HCT116 (cell line): ENCODE results near the gene DDHD1.

Experiments
- JUND ChIP-seq: IDR thresholded peaks from 2 replicates; pipeline ENCODE4 v1.6.1; 2012
- POLR2A ChIP-seq: IDR thresholded peaks from 2 replicates; pipeline ENCODE4 v1.7.0; 2011; ENCODE audit warnings: borderline replicate concordance; ENCODE audit not compliant: insufficient read depth, insufficient read length; ENCODE audit errors: extremely low read depth
- SP1 ChIP-seq: IDR thresholded peaks from 2 replicates; pipeline ENCODE4 v1.6.1; 2012; ENCODE audit warnings: low read depth
- SRF ChIP-seq: IDR thresholded peaks from 2 replicates; pipeline ENCODE4 v1.6.1; 2012; ENCODE audit warnings: low read depth
- TCF7L2 ChIP-seq: IDR thresholded peaks from 2 replicates; pipeline ENCODE4 v1.7.0; 2011; ENCODE audit warnings: borderline replicate concordance, inconsistent platforms; ENCODE audit not compliant: insufficient read depth, insufficient read length; ENCODE audit errors: extremely low read depth
- TF ChIP-seq, protein P1 (sequence below), 3 experiments: fragments of 200-600 bp in 1 of 3; sonication (generic) in 1 of 3; IDR thresholded peaks in 2 of 3; conservative IDR thresholded peaks in 1 of 3; 2 replicates each; pipeline ENCODE4 v1.5.1; 2012 to 2017; ENCODE audit warnings: low read depth in 2 of 3, low read length in 2 of 3, antibody characterized with exemption in 1 of 3, borderline replicate concordance in 1 of 3, control low read depth in 1 of 3, mild to moderate bottlenecking in 1 of 3, mixed read lengths in 1 of 3, mixed run types in 1 of 3, moderate library complexity in 1 of 3; ENCODE audit not compliant: insufficient read depth in 1 of 3
- TF ChIP-seq, protein P2 (sequence below): IDR thresholded peaks from 2 replicates; pipeline ENCODE4 v1.6.1; 2012
- TF ChIP-seq, protein P3 (sequence below): IDR thresholded peaks from 2 replicates; pipeline ENCODE4 v1.6.1; 2011; ENCODE audit warnings: mild to moderate bottlenecking, low read length, moderate library complexity; ENCODE audit not compliant: insufficient replicate concordance; ENCODE audit errors: extremely low read depth
- TF ChIP-seq, protein P4 (sequence below): IDR thresholded peaks from 2 replicates; pipeline ENCODE4 v1.6.1; 2012; ENCODE audit warnings: low read depth

DNA sequence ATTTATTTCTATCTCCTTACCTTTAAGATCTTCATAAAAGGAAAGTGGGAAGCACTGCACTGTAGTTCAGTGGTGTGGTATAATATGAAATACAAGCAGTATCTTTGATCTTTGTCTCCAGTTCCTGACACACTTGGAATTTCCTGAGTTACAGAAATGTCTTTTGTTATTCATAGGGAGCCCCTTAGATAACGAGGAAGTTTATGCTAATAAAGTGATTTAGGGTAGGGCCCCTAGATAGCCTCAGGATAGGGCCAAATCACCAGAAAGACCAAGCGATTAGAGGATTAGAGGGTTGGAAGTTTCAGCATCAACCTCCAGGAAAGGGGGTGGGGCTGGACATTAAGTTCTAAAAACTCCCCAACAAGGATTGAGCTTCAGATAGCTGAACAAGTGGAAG lies 29.9 kb upstream of the DDHD1 start:
- no peak for TF ChIP-seq POLR2A
- TF ChIP-seq, protein P1, sequence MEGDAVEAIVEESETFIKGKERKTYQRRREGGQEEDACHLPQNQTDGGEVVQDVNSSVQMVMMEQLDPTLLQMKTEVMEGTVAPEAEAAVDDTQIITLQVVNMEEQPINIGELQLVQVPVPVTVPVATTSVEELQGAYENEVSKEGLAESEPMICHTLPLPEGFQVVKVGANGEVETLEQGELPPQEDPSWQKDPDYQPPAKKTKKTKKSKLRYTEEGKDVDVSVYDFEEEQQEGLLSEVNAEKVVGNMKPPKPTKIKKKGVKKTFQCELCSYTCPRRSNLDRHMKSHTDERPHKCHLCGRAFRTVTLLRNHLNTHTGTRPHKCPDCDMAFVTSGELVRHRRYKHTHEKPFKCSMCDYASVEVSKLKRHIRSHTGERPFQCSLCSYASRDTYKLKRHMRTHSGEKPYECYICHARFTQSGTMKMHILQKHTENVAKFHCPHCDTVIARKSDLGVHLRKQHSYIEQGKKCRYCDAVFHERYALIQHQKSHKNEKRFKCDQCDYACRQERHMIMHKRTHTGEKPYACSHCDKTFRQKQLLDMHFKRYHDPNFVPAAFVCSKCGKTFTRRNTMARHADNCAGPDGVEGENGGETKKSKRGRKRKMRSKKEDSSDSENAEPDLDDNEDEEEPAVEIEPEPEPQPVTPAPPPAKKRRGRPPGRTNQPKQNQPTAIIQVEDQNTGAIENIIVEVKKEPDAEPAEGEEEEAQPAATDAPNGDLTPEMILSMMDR (IDR thresholded peaks at IDR 0.05 in 2 of 3, conservative IDR thresholded peaks at IDR 0.05 in 1 of 3; ENCODE audit: borderline replicate concordance in 1 of 3, insufficient read depth in 1 of 3, low read depth in 2 of 3, low read length in 2 of 3) = no peak
- TF ChIP-seq JUND = no peak
- TF ChIP-seq, protein P2, sequence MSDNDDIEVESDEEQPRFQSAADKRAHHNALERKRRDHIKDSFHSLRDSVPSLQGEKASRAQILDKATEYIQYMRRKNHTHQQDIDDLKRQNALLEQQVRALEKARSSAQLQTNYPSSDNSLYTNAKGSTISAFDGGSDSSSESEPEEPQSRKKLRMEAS = no peak
- TF ChIP-seq, protein P3, sequence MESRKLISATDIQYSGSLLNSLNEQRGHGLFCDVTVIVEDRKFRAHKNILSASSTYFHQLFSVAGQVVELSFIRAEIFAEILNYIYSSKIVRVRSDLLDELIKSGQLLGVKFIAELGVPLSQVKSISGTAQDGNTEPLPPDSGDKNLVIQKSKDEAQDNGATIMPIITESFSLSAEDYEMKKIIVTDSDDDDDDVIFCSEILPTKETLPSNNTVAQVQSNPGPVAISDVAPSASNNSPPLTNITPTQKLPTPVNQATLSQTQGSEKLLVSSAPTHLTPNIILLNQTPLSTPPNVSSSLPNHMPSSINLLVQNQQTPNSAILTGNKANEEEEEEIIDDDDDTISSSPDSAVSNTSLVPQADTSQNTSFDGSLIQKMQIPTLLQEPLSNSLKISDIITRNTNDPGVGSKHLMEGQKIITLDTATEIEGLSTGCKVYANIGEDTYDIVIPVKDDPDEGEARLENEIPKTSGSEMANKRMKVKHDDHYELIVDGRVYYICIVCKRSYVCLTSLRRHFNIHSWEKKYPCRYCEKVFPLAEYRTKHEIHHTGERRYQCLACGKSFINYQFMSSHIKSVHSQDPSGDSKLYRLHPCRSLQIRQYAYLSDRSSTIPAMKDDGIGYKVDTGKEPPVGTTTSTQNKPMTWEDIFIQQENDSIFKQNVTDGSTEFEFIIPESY = no peak
- TF ChIP-seq SP1 = no peak
- TF ChIP-seq SRF = no peak
- no peak for TF ChIP-seq TCF7L2
- TF ChIP-seq, protein P4, sequence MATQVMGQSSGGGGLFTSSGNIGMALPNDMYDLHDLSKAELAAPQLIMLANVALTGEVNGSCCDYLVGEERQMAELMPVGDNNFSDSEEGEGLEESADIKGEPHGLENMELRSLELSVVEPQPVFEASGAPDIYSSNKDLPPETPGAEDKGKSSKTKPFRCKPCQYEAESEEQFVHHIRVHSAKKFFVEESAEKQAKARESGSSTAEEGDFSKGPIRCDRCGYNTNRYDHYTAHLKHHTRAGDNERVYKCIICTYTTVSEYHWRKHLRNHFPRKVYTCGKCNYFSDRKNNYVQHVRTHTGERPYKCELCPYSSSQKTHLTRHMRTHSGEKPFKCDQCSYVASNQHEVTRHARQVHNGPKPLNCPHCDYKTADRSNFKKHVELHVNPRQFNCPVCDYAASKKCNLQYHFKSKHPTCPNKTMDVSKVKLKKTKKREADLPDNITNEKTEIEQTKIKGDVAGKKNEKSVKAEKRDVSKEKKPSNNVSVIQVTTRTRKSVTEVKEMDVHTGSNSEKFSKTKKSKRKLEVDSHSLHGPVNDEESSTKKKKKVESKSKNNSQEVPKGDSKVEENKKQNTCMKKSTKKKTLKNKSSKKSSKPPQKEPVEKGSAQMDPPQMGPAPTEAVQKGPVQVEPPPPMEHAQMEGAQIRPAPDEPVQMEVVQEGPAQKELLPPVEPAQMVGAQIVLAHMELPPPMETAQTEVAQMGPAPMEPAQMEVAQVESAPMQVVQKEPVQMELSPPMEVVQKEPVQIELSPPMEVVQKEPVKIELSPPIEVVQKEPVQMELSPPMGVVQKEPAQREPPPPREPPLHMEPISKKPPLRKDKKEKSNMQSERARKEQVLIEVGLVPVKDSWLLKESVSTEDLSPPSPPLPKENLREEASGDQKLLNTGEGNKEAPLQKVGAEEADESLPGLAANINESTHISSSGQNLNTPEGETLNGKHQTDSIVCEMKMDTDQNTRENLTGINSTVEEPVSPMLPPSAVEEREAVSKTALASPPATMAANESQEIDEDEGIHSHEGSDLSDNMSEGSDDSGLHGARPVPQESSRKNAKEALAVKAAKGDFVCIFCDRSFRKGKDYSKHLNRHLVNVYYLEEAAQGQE = no peak
